H1 (cell line): ENCODE data around the gene PCDH9. TPM values are rescaled to one million over a fixed set of nuclear protein-coding genes. Genes with fewer than 3 reads are reported as not detected.

Source experiments
- CTCF ChIA-PET: fragments of 300-600 bp; sonication (Branson Sonifier 250); formaldehyde crosslinking; loops from one replicate; lab custom pipeline; 2021; ENCODE audit not compliant: partially characterized antibody; lab: Charles Lee
- POLR2A ChIA-PET: fragments of 300-600 bp; sonication (Branson Sonifier 250); formaldehyde crosslinking; loops from one replicate; lab custom pipeline; 2021; ENCODE audit warnings: inconsistent platforms; ENCODE audit not compliant: partially characterized antibody; lab: Charles Lee
- DNase-seq, 2 experiments: peaks; one replicate each; pipeline versions ENCODE4 v3.0.0 to v3.0.0-alpha.2; 2010 to 2022; ENCODE audit warnings: low spot score in 2 of 2, low read depth in 1 of 2, mixed read lengths in 1 of 2
- FAIRE-seq: peaks from 2 replicates; lab custom pipeline; 2011; peaks lifted over from hg19 to GRCh38; lab: Jason Lieb, UNC
- H2AFZ ChIP-seq: 2 replicates; pipeline ENCODE4 v1.8.1; 2012; ENCODE audit warnings: low read length, inconsistent platforms
- H2AK5ac ChIP-seq: 2 replicates; pipeline ENCODE4 v1.6.1; 2013; ENCODE audit warnings: low read depth, low read length
- H2BK120ac ChIP-seq: replicated peaks from 2 replicates; pipeline ENCODE3; 2013; ENCODE audit warnings: low read depth, low read length, inconsistent platforms
- H2BK12ac ChIP-seq: 2 replicates; pipeline ENCODE4 v1.6.1; 2013; ENCODE audit warnings: low read depth, low read length
- H2BK15ac ChIP-seq: 2 replicates; pipeline ENCODE4 v1.6.1; 2013; ENCODE audit warnings: low read length
- H2BK20ac ChIP-seq: 2 replicates; pipeline ENCODE4 v1.6.1; 2013; ENCODE audit warnings: low read length
- H2BK5ac ChIP-seq: 2 replicates; pipeline ENCODE4 v1.6.1; 2013; ENCODE audit warnings: low read depth, low read length
- H3K14ac ChIP-seq: 2 replicates; pipeline ENCODE4 v1.6.1; 2013; ENCODE audit warnings: inconsistent platforms; ENCODE audit not compliant: insufficient read length
- H3K18ac ChIP-seq: 2 replicates; pipeline ENCODE4 v1.6.1; 2013; ENCODE audit warnings: low read length; ENCODE audit errors: extremely low read depth
- H3K23ac ChIP-seq: 2 replicates; pipeline ENCODE4 v1.6.1; 2013; ENCODE audit warnings: inconsistent platforms; ENCODE audit not compliant: insufficient read length
- H3K23me2 ChIP-seq: 2 replicates; pipeline ENCODE4 v1.6.1; 2013; ENCODE audit warnings: low read depth, low read length
- H3K27ac ChIP-seq: 2 replicates; pipeline ENCODE4 v1.6.1; 2011; ENCODE audit warnings: low read depth, low read length, inconsistent platforms
- H3K27me3 ChIP-seq, 4 experiments: replicated peaks in 1 of 4; 1 replicate in 1 of 4; 2 replicates in 3 of 4; pipeline versions ENCODE4 v1.6.1 to v1.8.1; 2011 to 2013; ENCODE audit warnings: low read length in 3 of 4, mild to moderate bottlenecking in 3 of 4, inconsistent platforms in 2 of 4, mixed read lengths in 2 of 4, moderate library complexity in 1 of 4; ENCODE audit not compliant: control insufficient read depth in 3 of 4, insufficient read depth in 3 of 4; ENCODE audit errors: extremely low read depth in 1 of 4
- H3K36me3 ChIP-seq, 4 experiments: 2 replicates each; pipeline versions ENCODE4 v1.6.1 to v1.8.1; 2011 to 2013; ENCODE audit warnings: mild to moderate bottlenecking in 4 of 4, low read length in 3 of 4, moderate library complexity in 2 of 4, control low read depth in 1 of 4, inconsistent platforms in 1 of 4; ENCODE audit not compliant: insufficient read depth in 4 of 4, control insufficient read depth in 2 of 4
- H3K4ac ChIP-seq: replicated peaks from 2 replicates; pipeline ENCODE3; 2013; ENCODE audit warnings: low read length, low read depth, mixed read lengths, inconsistent platforms; ENCODE audit not compliant: insufficient read length
- H3K4me1 ChIP-seq, 4 experiments: replicated peaks in 1 of 4; 1 replicate in 1 of 4; 2 replicates in 3 of 4; pipeline versions ENCODE4 v1.6.1 to v1.8.1; 2011 to 2013; ENCODE audit warnings: low read length in 3 of 4, inconsistent platforms in 2 of 4, mixed read lengths in 1 of 4; ENCODE audit not compliant: insufficient read depth in 4 of 4, control insufficient read depth in 3 of 4
- H3K4me2 ChIP-seq, 2 experiments: 2 replicates each; pipeline versions ENCODE4 v1.6.1 to v1.8.1; 2011 to 2013; ENCODE audit warnings: low read depth in 2 of 2, low read length in 2 of 2, control low read depth in 1 of 2, inconsistent platforms in 1 of 2, mild to moderate bottlenecking in 1 of 2; ENCODE audit not compliant: insufficient read depth in 1 of 2
- H3K4me3 ChIP-seq, 4 experiments: fragments of 200-600, 300-600 bp in 1 of 4; sonication (generic), shearing (Covaris generic), sonication (Bioruptor Twin) in 1 of 4; 2 replicates each; pipeline versions ENCODE4 v1.5.1 to v1.8.1; 2011 to 2016; ENCODE audit warnings: low read length in 4 of 4, low read depth in 3 of 4, control low read depth in 2 of 4, inconsistent platforms in 2 of 4, mild to moderate bottlenecking in 2 of 4, mixed read lengths in 1 of 4, moderate library complexity in 1 of 4; ENCODE audit not compliant: insufficient read depth in 2 of 4; ENCODE audit errors: extremely low read depth in 1 of 4
- H3K56ac ChIP-seq: replicated peaks from 2 replicates; pipeline ENCODE3; 2013; ENCODE audit warnings: low read depth, mild to moderate bottlenecking, mixed read lengths, low read length, inconsistent platforms; ENCODE audit not compliant: insufficient read length
- H3K79me1 ChIP-seq: 2 replicates; pipeline ENCODE4 v1.6.1; 2013; ENCODE audit warnings: low read depth, low read length, control low read depth
- H3K79me2 ChIP-seq, 2 experiments: 2 replicates each; pipeline versions ENCODE4 v1.6.1 to v1.8.1; 2012 to 2013; ENCODE audit warnings: low read length in 2 of 2, mild to moderate bottlenecking in 2 of 2, inconsistent platforms in 1 of 2; ENCODE audit not compliant: insufficient read depth in 2 of 2, control insufficient read depth in 1 of 2
- H3K9ac ChIP-seq, 4 experiments: replicated peaks in 1 of 4; 1 replicate in 1 of 4; 2 replicates in 3 of 4; pipeline versions ENCODE4 v1.6.1 to v1.8.1; 2011 to 2013; ENCODE audit warnings: low read depth in 3 of 4, low read length in 3 of 4, control low read depth in 2 of 4, mild to moderate bottlenecking in 2 of 4, moderate library complexity in 2 of 4, inconsistent platforms in 1 of 4; ENCODE audit errors: extremely low read depth in 1 of 4
- H3K9me3 ChIP-seq, 2 experiments: 2 replicates each; pipeline versions ENCODE4 v1.6.1 to v1.8.1; 2012 to 2013; ENCODE audit warnings: mild to moderate bottlenecking in 2 of 2, moderate library complexity in 2 of 2, control low read depth in 1 of 2, inconsistent platforms in 1 of 2, low read depth in 1 of 2, low read length in 1 of 2, mixed read lengths in 1 of 2; ENCODE audit not compliant: insufficient read depth in 2 of 2
- H4K20me1 ChIP-seq, 2 experiments: replicated peaks in 1 of 2; 2 replicates each; pipeline versions ENCODE3 to v1.8.1; 2011 to 2013; ENCODE audit warnings: inconsistent platforms in 2 of 2, low read length in 2 of 2, mild to moderate bottlenecking in 1 of 2; ENCODE audit not compliant: insufficient read depth in 2 of 2, control insufficient read depth in 1 of 2
- H4K5ac ChIP-seq: 2 replicates; pipeline ENCODE4 v1.6.1; 2013; ENCODE audit warnings: low read length, low read depth, mixed read lengths, inconsistent platforms; ENCODE audit not compliant: insufficient read length
- H4K8ac ChIP-seq: 2 replicates; pipeline ENCODE4 v1.8.0; 2013; ENCODE audit warnings: mild to moderate bottlenecking, moderate library complexity, low read length, inconsistent platforms; ENCODE audit not compliant: insufficient read depth; ENCODE audit errors: extremely low read depth
- H4K91ac ChIP-seq: replicated peaks from 2 replicates; pipeline ENCODE3; 2013; ENCODE audit warnings: low read length, mixed read lengths, inconsistent platforms; ENCODE audit not compliant: insufficient read length
- BCL11A ChIP-seq, 2 experiments: IDR thresholded peaks; one replicate each; pipeline ENCODE4 v1.6.1; 2011; ENCODE audit warnings: low read depth in 2 of 2, low read length in 2 of 2, mild to moderate bottlenecking in 2 of 2
- CREB1 ChIP-seq: IDR thresholded peaks from 2 replicates; pipeline ENCODE4 v1.6.1; 2012; ENCODE audit warnings: inconsistent platforms
- E2F6 ChIP-seq: IDR thresholded peaks from 2 replicates; pipeline ENCODE4 v1.6.1; 2012; ENCODE audit warnings: inconsistent platforms
- TAF1 ChIP-seq: IDR thresholded peaks from 2 replicates; pipeline ENCODE4 v1.6.1; 2011; ENCODE audit warnings: mild to moderate bottlenecking, low read depth, low read length
- WGBS, 2 experiments: shearing (Covaris generic) in 1 of 2; methylation state at CpG; one replicate each; pipeline versions ENCODE4 v1.1.6 to v1.1.7; 2013 to 2015; ENCODE audit warnings: low lambda C conversion rate in 2 of 2, mixed read lengths in 2 of 2, inconsistent platforms in 1 of 2, low coverage in 1 of 2, missing lambda C conversion rate in 1 of 2; ENCODE audit not compliant: insufficient replicate concordance in 2 of 2, insufficient coverage in 1 of 2, insufficient read length in 1 of 2; ENCODE audit errors: extremely low coverage in 1 of 2, missing lambda C conversion rate in 1 of 2; 5-methylcytosine and 5-hydroxymethylcytosine counted together
- polyA plus RNA-seq, 7 experiments: library from polyadenylated mRNA; depleted of rRNA in 3 of 7; stranded (reverse) in 5 of 7; unstranded in 2 of 7; fragments of >200 nt in 5 of 7; fragments of 200-250 nt in 2 of 7; gene quantifications; 1 replicate in 5 of 7; 2 replicates in 1 of 7; 4 replicates in 1 of 7; pipeline versions ENCODE4 v1.2.1 to v1.2.3, GENCODE V29; 2011 to 2013; ENCODE audit warnings: missing spikeins in 2 of 7, mixed read lengths in 2 of 7
- total RNA-seq: library from RNA; stranded (reverse); fragmentation: NEBNext Ultra II Directional; extraction: Animal tissue kit (Norgen Biotek cat#: 25700); gene quantifications from 2 replicates; pipeline ENCODE4 v1.2.1, GENCODE V29; 2021

The PCDH9 gene
- total and polyA plus RNA-seq, 2 of the 8 experiments (the other 6 are each of a cell fraction or from before 2014, with no cell fraction given) = 0.12 to 0.60 TPM

GRCh38 chr13:66359910-66360552, 870.1 kb downstream of the PCDH9 start:
- TF ChIP-seq CREB1 (no peak), TAF1 (no peak), E2F6 (no peak), BCL11A (IDR thresholded peaks at IDR 0.05; ENCODE audit: low read depth in 2 of 2, low read length in 2 of 2) (no peak)
- H3K23me2 ChIP-seq = no peaks in the 10 kb centered on the region
- H3K9ac ChIP-seq = no peak overlapping the region
- H3K14ac ChIP-seq = no peak overlapping the region
- no peaks in the 10 kb centered on the region for H3K36me3 ChIP-seq
- no peak overlapping the region for H3K4ac ChIP-seq
- no peak overlapping the region for H3K23ac ChIP-seq
- no peak overlapping the region for H2BK20ac ChIP-seq
- H4K8ac ChIP-seq = no peak overlapping the region
- no peaks in the 10 kb centered on the region for H4K20me1 ChIP-seq
- no peak overlapping the region for H3K4me3 ChIP-seq
- H3K4me1 ChIP-seq = peaks cover 0 to 4% (median 0%) of the 10 kb centered on the region in 4 experiments; a peak in 1 of 7 replicates
- H3K18ac ChIP-seq = no peak overlapping the region
- no peak for FAIRE-seq
- no peak overlapping the region for H3K56ac ChIP-seq
- no peaks in the 10 kb centered on the region for H3K9me3 ChIP-seq
- H3K79me2 ChIP-seq = no peaks in the 10 kb centered on the region
- DNase-seq = no peak
- H3K79me1 ChIP-seq = no peaks in the 10 kb centered on the region
- no peak overlapping the region for H2BK15ac ChIP-seq
- ChIA-PET CTCF (interaction anchor here (0.7 to 1.2 kb wide), 2 partner anchors 20 to 872 kb away, joined by 3 to 4 read pairs; no protein-coding TSS in a partner anchor), POLR2A (no interaction called here)
- no peak overlapping the region for H4K91ac ChIP-seq
- H2AFZ ChIP-seq = no peak overlapping the region
- no peak overlapping the region for H3K27ac ChIP-seq
- no peak overlapping the region for H2BK12ac ChIP-seq
- H4K5ac ChIP-seq = no peak overlapping the region
- H2BK120ac ChIP-seq = no peak overlapping the region
- no peak overlapping the region for H2AK5ac ChIP-seq
- H2BK5ac ChIP-seq = no peak overlapping the region
- no peak overlapping the region for H3K4me2 ChIP-seq
- no peaks in the 10 kb centered on the region for H3K27me3 ChIP-seq
- 86% methylated on average over 5 of the region's 5 CpGs; no CpG with 5 or more reads in 1 of the 2 experiments for WGBS, 2 experiments
